HCT116 (cell line): ENCODE results near the gene RASA2. TPM values are rescaled to one million over a fixed set of nuclear protein-coding genes. Genes with fewer than 3 reads are reported as not detected.

Experiments used
- ATAC-seq: fragments of 200-7000 bp; cut with Tn5 transposase; 2 replicates; pipeline ENCODE4 v1.9.1; 2020; ENCODE audit warnings: mild to moderate bottlenecking, moderate library complexity
- BruUV-seq: library from RNA; stranded (reverse); fragments of 400-500 nt; replicated peaks from 2 replicates; lab custom pipeline; 2021; lab: Mats Ljungman, UMichigan
- CTCF ChIA-PET: fragments of 300-600 bp; sonication (Branson Sonifier 250); formaldehyde crosslinking; loops from one replicate; lab custom pipeline; 2021; ENCODE audit warnings: antibody characterized with exemption; lab: Charles Lee
- POLR2A ChIA-PET: fragments of 300-600, 350-600 bp; sonication (Branson Sonifier 250); formaldehyde crosslinking; loops from one replicate; lab custom pipeline; 2021; ENCODE audit warnings: antibody characterized with exemption; lab: Charles Lee
- RAD21 ChIA-PET, 2 experiments: fragments of 300-600 bp; sonication (Branson Sonifier 250); formaldehyde crosslinking; loops; one replicate each; lab custom pipeline; 2023; ENCODE audit warnings: low total read pairs in 2 of 2; ENCODE audit not compliant: uncharacterized antibody in 2 of 2, unreplicated experiment in 2 of 2, low non-redundant PET in 1 of 2; lab: Charles Lee
- DNase-seq: peaks from one replicate; pipeline ENCODE4 v3.0.0-alpha.2; 2010; ENCODE audit warnings: low read depth, low spot score
- H2AFZ ChIP-seq: fragments of 200-600 bp; shearing (Covaris generic), sonication (generic); 2 replicates; pipeline ENCODE4 v1.6.1; 2017; ENCODE audit warnings: low read depth, mixed run types, mixed read lengths, antibody characterized with exemption, low read length; ENCODE audit not compliant: poor library complexity, severe bottlenecking
- H3K27ac ChIP-seq: 2 replicates; pipeline ENCODE4 v1.5.1; 2012; ENCODE audit warnings: low read depth, low read length
- H3K27me3 ChIP-seq: fragments of 200-600 bp; sonication (generic); 2 replicates; pipeline ENCODE4 v1.6.1; 2016; ENCODE audit warnings: mixed run types, low read length, mixed read lengths; ENCODE audit not compliant: insufficient read depth
- H3K36me3 ChIP-seq, 2 experiments: fragments of 200-500 bp in 1 of 2; fragments of 200-600 bp in 1 of 2; sonication (Bioruptor generic) in 1 of 2; sonication (generic) in 1 of 2; 2 replicates each; pipeline versions ENCODE4 v1.5.1 to v1.6.1; 2014 to 2016; ENCODE audit warnings: low read length in 2 of 2, inconsistent platforms in 1 of 2, mixed read lengths in 1 of 2, mixed run types in 1 of 2; ENCODE audit not compliant: insufficient read depth in 2 of 2, control insufficient read depth in 1 of 2
- H3K4me1 ChIP-seq, 2 experiments: fragments of 200-600 bp in 1 of 2; sonication (generic) in 1 of 2; 2 replicates each; pipeline versions ENCODE4 v1.5.1 to v1.6.1; 2012 to 2017; ENCODE audit warnings: low read length in 2 of 2, inconsistent platforms in 1 of 2, mild to moderate bottlenecking in 1 of 2, mixed read lengths in 1 of 2, mixed run types in 1 of 2, moderate library complexity in 1 of 2; ENCODE audit not compliant: insufficient read depth in 2 of 2, control insufficient read depth in 1 of 2
- H3K4me2 ChIP-seq: fragments of 200-600 bp; sonication (generic); 2 replicates; pipeline ENCODE4 v1.6.1; 2017; ENCODE audit warnings: mixed run types, low read length, mixed read lengths
- H3K4me3 ChIP-seq, 2 experiments: fragments of 200-600 bp in 1 of 2; sonication (generic) in 1 of 2; replicated peaks in 1 of 2; 2 replicates each; pipeline ENCODE4 v1.5.1; 2011 to 2016; ENCODE audit warnings: low read length in 2 of 2, control low read depth in 1 of 2, low read depth in 1 of 2, mild to moderate bottlenecking in 1 of 2, mixed read lengths in 1 of 2, mixed run types in 1 of 2
- H3K79me2 ChIP-seq: fragments of 200-600 bp; sonication (generic); 2 replicates; pipeline ENCODE4 v1.6.1; 2017; ENCODE audit warnings: mild to moderate bottlenecking, mixed run types, low read length, moderate library complexity, mixed read lengths; ENCODE audit not compliant: insufficient read depth
- H3K9ac ChIP-seq: fragments of 200-600 bp; sonication (generic); 2 replicates; pipeline ENCODE4 v1.6.1; 2016; ENCODE audit warnings: low read length, mixed read lengths
- H3K9me2 ChIP-seq: fragments of 200-600 bp; sonication (generic), shearing (Covaris generic); 2 replicates; pipeline ENCODE4 v1.6.1; 2017; ENCODE audit warnings: mixed run types, mild to moderate bottlenecking, moderate library complexity; ENCODE audit not compliant: insufficient read depth
- H3K9me3 ChIP-seq, 2 experiments: fragments of 200-500 bp in 1 of 2; fragments of 200-600 bp in 1 of 2; sonication (Bioruptor generic) in 1 of 2; sonication (generic) in 1 of 2; 2 replicates each; pipeline ENCODE4 v1.6.1; 2014 to 2017; ENCODE audit warnings: low read length in 2 of 2, mixed read lengths in 2 of 2, inconsistent platforms in 1 of 2, low read depth in 1 of 2, mild to moderate bottlenecking in 1 of 2, mixed run types in 1 of 2, moderate library complexity in 1 of 2; ENCODE audit not compliant: control insufficient read depth in 1 of 2, insufficient read depth in 1 of 2
- H4K20me1 ChIP-seq: fragments of 200-600 bp; sonication (generic), shearing (Covaris generic); 2 replicates; pipeline ENCODE4 v1.6.1; 2017; ENCODE audit warnings: mixed run types, mild to moderate bottlenecking, moderate library complexity; ENCODE audit not compliant: insufficient read depth
- CTCF ChIP-seq, 3 experiments: fragments of 200-600 bp in 1 of 3; sonication (generic) in 1 of 3; IDR thresholded peaks in 2 of 3; conservative IDR thresholded peaks in 1 of 3; 2 replicates each; pipeline ENCODE4 v1.5.1; 2012 to 2017; ENCODE audit warnings: low read depth in 2 of 3, low read length in 2 of 3, antibody characterized with exemption in 1 of 3, borderline replicate concordance in 1 of 3, control low read depth in 1 of 3, mild to moderate bottlenecking in 1 of 3, mixed read lengths in 1 of 3, mixed run types in 1 of 3, moderate library complexity in 1 of 3; ENCODE audit not compliant: insufficient read depth in 1 of 3
- EZH2 ChIP-seq: fragments of 200-600 bp; sonication (generic); IDR thresholded peaks from 2 replicates; pipeline ENCODE4 v1.6.1; 2017; ENCODE audit warnings: antibody characterized with exemption, mixed run types
- FOSL1 ChIP-seq: IDR thresholded peaks from 2 replicates; pipeline ENCODE4 v1.6.1; 2012; ENCODE audit warnings: low read depth
- JUND ChIP-seq: IDR thresholded peaks from 2 replicates; pipeline ENCODE4 v1.6.1; 2012
- POLR2A ChIP-seq: IDR thresholded peaks from 2 replicates; pipeline ENCODE4 v1.7.0; 2011; ENCODE audit warnings: borderline replicate concordance; ENCODE audit not compliant: insufficient read depth, insufficient read length; ENCODE audit errors: extremely low read depth
- POLR2AphosphoS5 ChIP-seq: IDR thresholded peaks from 2 replicates; pipeline ENCODE4 v1.6.1; 2011; ENCODE audit warnings: mild to moderate bottlenecking, low read depth, low read length, moderate library complexity
- SIN3A ChIP-seq: IDR thresholded peaks from 2 replicates; pipeline ENCODE4 v1.6.1; 2012; ENCODE audit warnings: low read depth
- SP1 ChIP-seq: IDR thresholded peaks from 2 replicates; pipeline ENCODE4 v1.6.1; 2012; ENCODE audit warnings: low read depth
- SRF ChIP-seq: IDR thresholded peaks from 2 replicates; pipeline ENCODE4 v1.6.1; 2012; ENCODE audit warnings: low read depth
- YY1 ChIP-seq: IDR thresholded peaks from 2 replicates; pipeline ENCODE4 v1.6.1; 2011; ENCODE audit warnings: low read length, low read depth, moderate library complexity, mild to moderate bottlenecking; ENCODE audit not compliant: insufficient replicate concordance; ENCODE audit errors: extremely low read depth
- intact Hi-C: fragments of 100-400 bp; cut with micrococcal nuclease; formaldehyde crosslinking; loops from 2 replicates; pipeline ENCODE4 v1.10.0; 2022
- total RNA-seq: library from RNA; stranded (reverse); gene quantifications from one replicate; pipeline ENCODE4 v1.2.1, GENCODE V29; 2021; ENCODE audit not compliant: unreplicated experiment
- TF ChIP-seq, protein P1 (sequence below): IDR thresholded peaks from 2 replicates; pipeline ENCODE4 v1.6.1; 2011; ENCODE audit warnings: mild to moderate bottlenecking, low read length, moderate library complexity; ENCODE audit not compliant: insufficient replicate concordance; ENCODE audit errors: extremely low read depth
- TF ChIP-seq, protein P2 (sequence below): IDR thresholded peaks from 2 replicates; pipeline ENCODE4 v1.6.1; 2012
- TF ChIP-seq, protein P3 (sequence below): IDR thresholded peaks from 2 replicates; pipeline ENCODE4 v1.6.1; 2012; ENCODE audit warnings: low read depth

The RASA2 gene
- total RNA-seq, 1 experiment from 2014 or later, result 12.8 TPM

DNA sequence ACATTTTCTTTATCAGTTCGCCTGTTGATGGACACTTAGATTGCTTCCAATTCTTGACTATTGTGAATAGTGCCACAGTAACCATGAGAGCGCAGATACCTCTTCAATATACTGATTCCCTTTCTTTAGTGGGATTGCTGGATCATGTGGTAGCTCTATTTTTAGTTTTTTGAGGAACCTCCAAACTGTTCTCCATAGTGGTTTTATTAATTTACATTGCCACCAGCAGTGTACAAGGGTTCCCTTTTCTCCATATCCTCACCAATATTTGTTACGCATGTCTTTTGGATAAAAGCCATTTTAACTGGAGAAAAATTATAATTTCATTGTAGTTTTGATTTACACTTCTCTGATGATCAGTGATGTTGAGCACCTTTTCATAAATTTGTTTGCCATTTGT lies 59.3 kb downstream of the RASA2 start (continued):
- TF ChIP-seq CTCF (IDR thresholded peaks at IDR 0.05 in 2 of 3, conservative IDR thresholded peaks at IDR 0.05 in 1 of 3; ENCODE audit: borderline replicate concordance in 1 of 3, insufficient read depth in 1 of 3, low read depth in 2 of 3, low read length in 2 of 3), result no peak
- no peak for TF ChIP-seq SIN3A
- TF ChIP-seq POLR2AphosphoS5, result no peak
- TF ChIP-seq, protein P1, sequence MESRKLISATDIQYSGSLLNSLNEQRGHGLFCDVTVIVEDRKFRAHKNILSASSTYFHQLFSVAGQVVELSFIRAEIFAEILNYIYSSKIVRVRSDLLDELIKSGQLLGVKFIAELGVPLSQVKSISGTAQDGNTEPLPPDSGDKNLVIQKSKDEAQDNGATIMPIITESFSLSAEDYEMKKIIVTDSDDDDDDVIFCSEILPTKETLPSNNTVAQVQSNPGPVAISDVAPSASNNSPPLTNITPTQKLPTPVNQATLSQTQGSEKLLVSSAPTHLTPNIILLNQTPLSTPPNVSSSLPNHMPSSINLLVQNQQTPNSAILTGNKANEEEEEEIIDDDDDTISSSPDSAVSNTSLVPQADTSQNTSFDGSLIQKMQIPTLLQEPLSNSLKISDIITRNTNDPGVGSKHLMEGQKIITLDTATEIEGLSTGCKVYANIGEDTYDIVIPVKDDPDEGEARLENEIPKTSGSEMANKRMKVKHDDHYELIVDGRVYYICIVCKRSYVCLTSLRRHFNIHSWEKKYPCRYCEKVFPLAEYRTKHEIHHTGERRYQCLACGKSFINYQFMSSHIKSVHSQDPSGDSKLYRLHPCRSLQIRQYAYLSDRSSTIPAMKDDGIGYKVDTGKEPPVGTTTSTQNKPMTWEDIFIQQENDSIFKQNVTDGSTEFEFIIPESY, result no peak
- no peak for TF ChIP-seq SRF
- no peak for TF ChIP-seq JUND
- TF ChIP-seq POLR2A, result no peak
- no peak for TF ChIP-seq FOSL1

DNA sequence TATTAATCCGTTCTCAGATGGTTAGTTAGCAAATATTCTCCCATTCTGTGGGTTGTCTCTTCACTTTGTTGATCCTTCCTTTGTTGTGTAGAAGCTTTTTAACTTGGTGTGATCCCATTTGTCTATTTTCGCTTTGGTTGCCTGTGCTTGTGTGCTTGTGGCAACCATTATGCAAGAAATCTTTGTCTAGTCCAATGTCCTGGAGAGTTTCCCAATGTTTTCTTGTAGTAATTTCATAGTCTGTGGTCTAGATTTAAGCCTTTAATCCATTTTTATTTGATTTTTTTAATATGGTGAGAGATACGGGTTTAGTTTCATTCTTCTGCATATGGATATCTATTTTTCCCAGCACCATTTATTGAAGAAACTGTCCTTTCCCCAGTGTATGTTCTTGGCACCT lies 59.8 kb downstream of the RASA2 start:
- Histone ChIP-seq H3K9me3 (no peaks in the 10 kb centered on the region; a peak in 1 of 4 replicates), H4K20me1 (no peaks in the 10 kb centered on the region), H3K79me2 (no peaks in the 10 kb centered on the region), H3K36me3 (peaks cover 0 to 4% of the 10 kb centered on the region in 2 experiments; a peak in 1 of 4 replicates), H3K9ac (no peak overlapping the region), H3K4me3 (no peak overlapping the region), H3K4me2 (no peak overlapping the region), H3K9me2 (no peaks in the 10 kb centered on the region), H3K4me1 (no peaks in the 10 kb centered on the region), H2AFZ (no peak overlapping the region), H3K27ac (no peak overlapping the region), H3K27me3 (no peaks in the 10 kb centered on the region)
- no TSS peak for BruUV-seq
- ChIA-PET CTCF (no interaction called here), POLR2A (no interaction called here), RAD21 (no interaction called here)
- ATAC-seq, result no peak
- intact Hi-C loops, result no loop called here
- TF ChIP-seq EZH2, result no peak
- TF ChIP-seq, protein P2, sequence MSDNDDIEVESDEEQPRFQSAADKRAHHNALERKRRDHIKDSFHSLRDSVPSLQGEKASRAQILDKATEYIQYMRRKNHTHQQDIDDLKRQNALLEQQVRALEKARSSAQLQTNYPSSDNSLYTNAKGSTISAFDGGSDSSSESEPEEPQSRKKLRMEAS, result no peak
- TF ChIP-seq YY1, result no peak
- TF ChIP-seq SIN3A, result no peak
- TF ChIP-seq POLR2A, result no peak
- TF ChIP-seq SP1, result no peak
- TF ChIP-seq, protein P1, result no peak
- TF ChIP-seq, protein P3, sequence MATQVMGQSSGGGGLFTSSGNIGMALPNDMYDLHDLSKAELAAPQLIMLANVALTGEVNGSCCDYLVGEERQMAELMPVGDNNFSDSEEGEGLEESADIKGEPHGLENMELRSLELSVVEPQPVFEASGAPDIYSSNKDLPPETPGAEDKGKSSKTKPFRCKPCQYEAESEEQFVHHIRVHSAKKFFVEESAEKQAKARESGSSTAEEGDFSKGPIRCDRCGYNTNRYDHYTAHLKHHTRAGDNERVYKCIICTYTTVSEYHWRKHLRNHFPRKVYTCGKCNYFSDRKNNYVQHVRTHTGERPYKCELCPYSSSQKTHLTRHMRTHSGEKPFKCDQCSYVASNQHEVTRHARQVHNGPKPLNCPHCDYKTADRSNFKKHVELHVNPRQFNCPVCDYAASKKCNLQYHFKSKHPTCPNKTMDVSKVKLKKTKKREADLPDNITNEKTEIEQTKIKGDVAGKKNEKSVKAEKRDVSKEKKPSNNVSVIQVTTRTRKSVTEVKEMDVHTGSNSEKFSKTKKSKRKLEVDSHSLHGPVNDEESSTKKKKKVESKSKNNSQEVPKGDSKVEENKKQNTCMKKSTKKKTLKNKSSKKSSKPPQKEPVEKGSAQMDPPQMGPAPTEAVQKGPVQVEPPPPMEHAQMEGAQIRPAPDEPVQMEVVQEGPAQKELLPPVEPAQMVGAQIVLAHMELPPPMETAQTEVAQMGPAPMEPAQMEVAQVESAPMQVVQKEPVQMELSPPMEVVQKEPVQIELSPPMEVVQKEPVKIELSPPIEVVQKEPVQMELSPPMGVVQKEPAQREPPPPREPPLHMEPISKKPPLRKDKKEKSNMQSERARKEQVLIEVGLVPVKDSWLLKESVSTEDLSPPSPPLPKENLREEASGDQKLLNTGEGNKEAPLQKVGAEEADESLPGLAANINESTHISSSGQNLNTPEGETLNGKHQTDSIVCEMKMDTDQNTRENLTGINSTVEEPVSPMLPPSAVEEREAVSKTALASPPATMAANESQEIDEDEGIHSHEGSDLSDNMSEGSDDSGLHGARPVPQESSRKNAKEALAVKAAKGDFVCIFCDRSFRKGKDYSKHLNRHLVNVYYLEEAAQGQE, result no peak
- DNase-seq, result no peak
